ENCODE data around the gene MACROD2.

The MACROD2 gene

GRCh38 chr20:15556869-15557268 is 1561.6 kb downstream of the MACROD2 start:
- H3K27ac Mint-ChIP-seq: no peak overlapping the region
- peaks cover 4% of the 10 kb centered on the region for H3K36me3 Mint-ChIP-seq
- no peak overlapping the region for H3K4me3 Mint-ChIP-seq
- peaks cover 8% of the 10 kb centered on the region for H3K9me3 Mint-ChIP-seq
- DNase-seq (ENCODE audit: low spot score in 2 of 2) (no peak), ATAC-seq (ENCODE audit: low read depth) (no peak)
- H3K27me3 Mint-ChIP-seq: peaks cover 16% of the 10 kb centered on the region
- H3K4me1 Mint-ChIP-seq: no peaks in the 10 kb centered on the region

GRCh38 chr20:15561070-15561569 is 1565.8 kb downstream of the MACROD2 start:
- Mint-ChIP-seq H3K9me3 (no peaks in the 10 kb centered on the region), H3K27ac (no peak overlapping the region), H3K36me3 (no peaks in the 10 kb centered on the region), H3K4me3 (no peak overlapping the region), H3K4me1 (peaks cover 4% of the 10 kb centered on the region), H3K27me3 (peaks cover 16% of the 10 kb centered on the region)
- DNase-seq (ENCODE audit: low spot score in 2 of 2) (no peak), ATAC-seq (ENCODE audit: low read depth) (no peak)

- no peak for ATAC-seq (ENCODE audit: low read depth)
- peaks cover 4% of the 10 kb centered on the region for H3K4me1 Mint-ChIP-seq
Observed at GRCh38 chr20:15561707-15562404, 1566.5 kb downstream of the MACROD2 start.

GRCh38 chr20:15563836-15564235 is 1568.5 kb downstream of the MACROD2 start:
- Mint-ChIP-seq H3K4me3 (no peak overlapping the region), H3K36me3 (no peaks in the 10 kb centered on the region), H3K27ac (peak overlapping the region; percentile 24), H3K27me3 (peaks cover 16% of the 10 kb centered on the region), H3K9me3 (no peaks in the 10 kb centered on the region), H3K4me1 (peaks cover 6% of the 10 kb centered on the region)
- ATAC-seq (ENCODE audit: low read depth): no peak
- no peak for DNase-seq (ENCODE audit: low spot score in 2 of 2)

More at GRCh38 chr20:15561707-15562404, 1566.5 kb downstream of the MACROD2 start:
- Mint-ChIP-seq H3K36me3 (no peaks in the 10 kb centered on the region), H3K9me3 (no peaks in the 10 kb centered on the region), H3K27me3 (peaks cover 16% of the 10 kb centered on the region), H3K4me3 (no peak overlapping the region), H3K27ac (no peak overlapping the region)
- no peak for DNase-seq (ENCODE audit: low spot score in 2 of 2)

GRCh38 chr20:15564981-15565380 is 1569.7 kb downstream of the MACROD2 start:
- DNase-seq (ENCODE audit: low spot score in 2 of 2) (peak in 1 of 2 donors; percentile 25), ATAC-seq (ENCODE audit: low read depth) (peak; percentile 97)
- H3K27ac Mint-ChIP-seq: no peak overlapping the region
- no peak overlapping the region for H3K4me3 Mint-ChIP-seq
- peaks cover 13% of the 10 kb centered on the region for H3K27me3 Mint-ChIP-seq
- no peaks in the 10 kb centered on the region for H3K36me3 Mint-ChIP-seq
- H3K4me1 Mint-ChIP-seq: peaks cover 6% of the 10 kb centered on the region
- no peaks in the 10 kb centered on the region for H3K9me3 Mint-ChIP-seq

GRCh38 chr20:15565786-15566185 is 1570.5 kb downstream of the MACROD2 start:
- no peak for DNase-seq (ENCODE audit: low spot score in 2 of 2)
- Mint-ChIP-seq H3K9me3 (no peaks in the 10 kb centered on the region), H3K36me3 (no peaks in the 10 kb centered on the region), H3K27me3 (peaks cover 14% of the 10 kb centered on the region), H3K4me1 (peaks cover 6% of the 10 kb centered on the region), H3K27ac (no peak overlapping the region), H3K4me3 (no peak overlapping the region)
- ATAC-seq (ENCODE audit: low read depth): no peak

- peaks cover 14% of the 10 kb centered on the region for H3K27me3 Mint-ChIP-seq
- no peaks in the 10 kb centered on the region for H3K9me3 Mint-ChIP-seq
- peaks cover 6% of the 10 kb centered on the region for H3K4me1 Mint-ChIP-seq
- no peak overlapping the region for H3K4me3 Mint-ChIP-seq
- DNase-seq (ENCODE audit: low spot score in 2 of 2) (no peak), ATAC-seq (ENCODE audit: low read depth) (no peak)
- H3K36me3 Mint-ChIP-seq: no peaks in the 10 kb centered on the region
- H3K27ac Mint-ChIP-seq: no peak overlapping the region
Observed at GRCh38 chr20:15567219-15567618, 1571.9 kb downstream of the MACROD2 start.

- Mint-ChIP-seq H3K4me1 (peaks cover 2% of the 10 kb centered on the region), H3K4me3 (no peak overlapping the region), H3K27ac (no peak overlapping the region), H3K9me3 (no peaks in the 10 kb centered on the region), H3K27me3 (peaks cover 12% of the 10 kb centered on the region), H3K36me3 (no peaks in the 10 kb centered on the region)
- no peak for DNase-seq (ENCODE audit: low spot score in 2 of 2)
- no peak for ATAC-seq (ENCODE audit: low read depth)
Observed at GRCh38 chr20:15570156-15570555, 1574.8 kb downstream of the MACROD2 start.

- Mint-ChIP-seq H3K4me3 (no peak overlapping the region), H3K4me1 (peaks cover 2% of the 10 kb centered on the region), H3K27ac (no peak overlapping the region), H3K27me3 (peaks cover 12% of the 10 kb centered on the region), H3K9me3 (no peaks in the 10 kb centered on the region), H3K36me3 (no peaks in the 10 kb centered on the region)
- ATAC-seq (ENCODE audit: low read depth): no peak
- no peak for DNase-seq (ENCODE audit: low spot score in 2 of 2)
Observed at GRCh38 chr20:15571056-15571455, 1575.7 kb downstream of the MACROD2 start.

GRCh38 chr20:15575255-15575654 is 1579.9 kb downstream of the MACROD2 start:
- Mint-ChIP-seq H3K27ac (no peak overlapping the region), H3K27me3 (peaks cover 6% of the 10 kb centered on the region), H3K4me1 (no peaks in the 10 kb centered on the region), H3K4me3 (no peak overlapping the region), H3K9me3 (peaks cover 2% of the 10 kb centered on the region), H3K36me3 (no peaks in the 10 kb centered on the region)
- DNase-seq (ENCODE audit: low spot score in 2 of 2) (no peak), ATAC-seq (ENCODE audit: low read depth) (no peak)

GRCh38 chr20:15576411-15576810 is 1581.1 kb downstream of the MACROD2 start:
- Mint-ChIP-seq H3K27me3 (peaks cover 11% of the 10 kb centered on the region), H3K9me3 (peaks cover 2% of the 10 kb centered on the region), H3K27ac (no peak overlapping the region), H3K36me3 (no peaks in the 10 kb centered on the region), H3K4me1 (no peaks in the 10 kb centered on the region), H3K4me3 (no peak overlapping the region)
- no peak for DNase-seq (ENCODE audit: low spot score in 2 of 2)
- no peak for ATAC-seq (ENCODE audit: low read depth)

GRCh38 chr20:15578113-15578512 is 1582.8 kb downstream of the MACROD2 start:
- ATAC-seq (ENCODE audit: low read depth) (no peak), DNase-seq (ENCODE audit: low spot score in 2 of 2) (no peak)
- no peak overlapping the region for H3K27ac Mint-ChIP-seq
- no peak overlapping the region for H3K4me3 Mint-ChIP-seq
- H3K27me3 Mint-ChIP-seq: peaks cover 12% of the 10 kb centered on the region
- H3K9me3 Mint-ChIP-seq: peaks cover 2% of the 10 kb centered on the region
- no peaks in the 10 kb centered on the region for H3K36me3 Mint-ChIP-seq
- no peaks in the 10 kb centered on the region for H3K4me1 Mint-ChIP-seq

GRCh38 chr20:15579688-15580087 is 1584.4 kb downstream of the MACROD2 start:
- H3K27ac Mint-ChIP-seq: no peak overlapping the region
- DNase-seq (ENCODE audit: low spot score in 2 of 2): no peak
- no peak for ATAC-seq (ENCODE audit: low read depth)
- H3K9me3 Mint-ChIP-seq: peaks cover 2% of the 10 kb centered on the region
- H3K4me3 Mint-ChIP-seq: no peak overlapping the region
- no peaks in the 10 kb centered on the region for H3K36me3 Mint-ChIP-seq
- no peaks in the 10 kb centered on the region for H3K4me1 Mint-ChIP-seq
- H3K27me3 Mint-ChIP-seq: peaks cover 11% of the 10 kb centered on the region

- H3K27me3 Mint-ChIP-seq: peaks cover 13% of the 10 kb centered on the region
- no peak overlapping the region for H3K27ac Mint-ChIP-seq
- H3K4me1 Mint-ChIP-seq: no peaks in the 10 kb centered on the region
- ATAC-seq (ENCODE audit: low read depth) (no peak), DNase-seq (ENCODE audit: low spot score in 2 of 2) (no peak)
- peaks cover 2% of the 10 kb centered on the region for H3K9me3 Mint-ChIP-seq
- H3K36me3 Mint-ChIP-seq: no peaks in the 10 kb centered on the region
- no peak overlapping the region for H3K4me3 Mint-ChIP-seq
Observed at GRCh38 chr20:15582146-15582760, 1586.9 kb downstream of the MACROD2 start.
